DLD1 (cell line): ENCODE measurements around the gene REELD1.

Experiments
- in situ Hi-C: cut with HindIII; loops from 2 replicates; pipeline ENCODE4 v1.10.0; 2017; ENCODE audit warnings: low sequenced_read_pairs

Gene REELD1

GRCh38 chr4:146214238-146214637 lies at the start of gene REELD1:
REELD1 (plus strand) TSS chr4:146214538; CDS start chr4:146216953, 2,415 bp downstream.
- in situ Hi-C loops: no loop called here

GRCh38 chr4:146165221-146165620 lies 49.1 kb upstream of the REELD1 start:
- in situ Hi-C loops: no loop called here

- in situ Hi-C loops: no loop called here
Measured at GRCh38 chr4:146165840-146166239, 48.5 kb upstream of the REELD1 start.

GRCh38 chr4:146170149-146170548 lies 44.2 kb upstream of the REELD1 start:
- in situ Hi-C loops: no loop called here

GRCh38 chr4:146175541-146176453 lies 38.5 kb upstream of the REELD1 start, which contains the start of gene LSM6:
LSM6 (plus strand) TSS chr4:146175718; CDS start chr4:146182922, 7,204 bp downstream.
- in situ Hi-C loops: no loop called here

- in situ Hi-C loops: no loop called here
Measured at GRCh38 chr4:146176891-146177290, 37.4 kb upstream of the REELD1 start.

- in situ Hi-C loops: no loop called here
Measured at GRCh38 chr4:146178126-146178525, 36.2 kb upstream of the REELD1 start.

GRCh38 chr4:146179784-146180370 lies 34.5 kb upstream of the REELD1 start:
- in situ Hi-C loops: no loop called here

GRCh38 chr4:146182443-146182842 lies 31.9 kb upstream of the REELD1 start:
- in situ Hi-C loops: no loop called here

GRCh38 chr4:146183209-146183608 lies 31.1 kb upstream of the REELD1 start:
- in situ Hi-C loops: no loop called here

- in situ Hi-C loops: no loop called here
Measured at GRCh38 chr4:146186041-146186440, 28.3 kb upstream of the REELD1 start.

- in situ Hi-C loops: no loop called here
Measured at GRCh38 chr4:146186596-146186995, 27.7 kb upstream of the REELD1 start.

GRCh38 chr4:146190456-146190855 lies 23.9 kb upstream of the REELD1 start:
- in situ Hi-C loops: no loop called here

- in situ Hi-C loops: no loop called here
Measured at GRCh38 chr4:146191766-146192458, 22.4 kb upstream of the REELD1 start.

GRCh38 chr4:146193628-146194027 lies 20.7 kb upstream of the REELD1 start:
- in situ Hi-C loops: no loop called here

GRCh38 chr4:146194212-146194611 lies 20.1 kb upstream of the REELD1 start:
- in situ Hi-C loops: no loop called here

GRCh38 chr4:146202665-146203064 lies 11.7 kb upstream of the REELD1 start:
- in situ Hi-C loops: no loop called here

GRCh38 chr4:146207410-146207809 lies 6.9 kb upstream of the REELD1 start:
- in situ Hi-C loops: no loop called here

- in situ Hi-C loops: no loop called here
Measured at GRCh38 chr4:146210890-146211289, 3.4 kb upstream of the REELD1 start.

GRCh38 chr4:146211440-146211839 lies 2.9 kb upstream of the REELD1 start:
- in situ Hi-C loops: no loop called here

GRCh38 chr4:146212781-146213180 lies 1.6 kb upstream of the REELD1 start:
- in situ Hi-C loops: no loop called here

GRCh38 chr4:146222313-146222712 lies 8.0 kb downstream of the REELD1 start:
- in situ Hi-C loops: no loop called here
